ENCODE results near the gene EMCN.
"Not testable (repeated sequence)": the region's sequence is repeated elsewhere in the genome, so short reads cannot be mapped to it uniquely, and the experiment has no call there.

Gene EMCN

DNA sequence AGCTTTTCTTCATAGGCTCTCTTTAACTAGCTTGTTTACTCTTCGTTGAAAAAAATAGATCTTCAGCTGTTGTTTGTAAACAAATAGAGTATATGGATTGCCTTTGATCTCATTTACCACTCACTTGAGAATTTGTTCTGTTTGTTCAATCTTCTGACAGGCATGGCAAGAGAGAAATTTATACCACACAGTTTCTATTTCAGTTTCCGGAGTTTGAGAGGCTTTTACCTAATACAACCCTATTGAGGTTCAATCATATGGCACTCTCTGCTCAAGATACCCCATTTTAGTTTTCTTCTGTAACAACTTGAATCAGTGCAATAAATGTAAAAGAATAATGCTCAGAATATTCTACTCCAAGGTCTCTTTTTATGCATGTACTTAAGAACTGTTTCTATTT lies 148.0 kb downstream of the EMCN start:
- DNase-seq = no peak

DNA sequence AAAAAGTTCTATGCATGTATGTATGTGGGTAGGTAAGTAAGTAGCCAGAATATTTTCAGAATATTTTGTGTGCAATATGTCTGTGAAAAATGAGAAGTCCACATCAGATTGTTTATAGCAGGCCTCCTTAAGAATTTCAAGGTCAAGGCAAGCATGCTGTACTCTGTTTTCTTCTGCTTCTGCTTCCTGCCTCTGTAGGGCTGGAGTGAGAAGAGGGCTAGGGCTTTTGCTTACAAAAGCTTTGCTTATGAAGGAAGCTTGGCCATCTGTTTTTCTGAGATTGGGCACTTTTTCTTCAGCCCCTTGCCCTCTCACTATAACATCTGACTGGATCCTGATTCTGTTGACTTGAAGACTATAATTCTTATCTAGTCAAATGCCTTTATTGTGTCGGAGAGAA lies 150.4 kb downstream of the EMCN start:
- DNase-seq = no peak

DNA sequence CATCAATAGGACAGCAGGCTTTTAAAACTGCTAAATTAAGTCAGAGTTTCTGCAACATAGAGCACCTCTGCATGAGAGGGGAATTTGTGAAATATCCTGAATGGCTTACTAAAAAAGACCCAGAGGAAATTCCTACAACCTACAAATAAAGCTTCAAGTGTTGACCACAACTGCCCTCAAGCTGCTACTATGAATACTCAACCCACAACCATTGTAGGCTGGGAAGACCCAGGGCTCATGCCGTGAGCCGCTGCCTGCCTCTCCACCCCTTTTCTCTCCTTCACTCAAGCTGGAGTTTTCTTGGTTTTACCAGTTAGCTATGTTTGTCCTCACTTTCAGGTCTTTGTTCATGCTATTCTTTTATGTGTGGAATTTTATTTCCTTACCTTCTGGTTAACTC lies 151.6 kb downstream of the EMCN start:
- DNase-seq = no peak

DNA sequence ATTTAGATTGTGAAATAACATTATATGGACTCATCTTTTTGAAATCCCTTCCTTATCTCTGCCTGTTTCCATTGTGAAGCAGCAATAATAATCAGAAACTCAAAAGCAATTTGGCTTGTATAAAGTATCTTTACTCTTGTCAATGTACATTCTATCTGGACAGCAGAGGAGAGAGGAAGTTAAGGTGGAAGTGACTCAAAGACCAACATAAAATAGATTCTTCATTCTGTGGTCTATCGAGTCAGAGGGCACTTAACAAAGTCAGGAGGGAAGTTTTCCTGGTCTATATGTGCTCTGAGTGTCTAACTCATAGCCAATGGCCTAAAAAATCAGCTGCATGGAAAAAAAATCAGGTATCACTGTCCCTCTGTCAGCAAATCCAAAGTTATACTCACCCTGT lies 155.5 kb downstream of the EMCN start:
- DNase-seq = no peak

DNA sequence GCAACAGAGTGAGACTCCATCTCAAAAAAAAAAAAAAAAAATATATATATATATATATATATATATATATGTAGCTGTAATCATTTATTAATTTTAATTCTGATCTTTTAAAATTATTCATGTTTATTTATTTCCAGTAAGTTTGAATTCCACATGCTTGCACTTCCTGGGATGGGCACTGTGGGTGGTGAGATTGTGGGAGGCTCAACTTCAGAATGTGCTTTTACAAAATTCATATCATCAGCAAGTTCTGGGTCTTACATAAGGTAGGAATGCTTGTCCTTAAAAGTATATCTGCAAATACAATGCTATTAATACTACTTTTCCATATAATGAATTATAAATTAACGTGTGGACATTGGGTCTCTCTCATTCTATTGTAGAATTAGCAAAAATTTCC lies 156.5 kb downstream of the EMCN start:
- DNase-seq = no peak

DNA sequence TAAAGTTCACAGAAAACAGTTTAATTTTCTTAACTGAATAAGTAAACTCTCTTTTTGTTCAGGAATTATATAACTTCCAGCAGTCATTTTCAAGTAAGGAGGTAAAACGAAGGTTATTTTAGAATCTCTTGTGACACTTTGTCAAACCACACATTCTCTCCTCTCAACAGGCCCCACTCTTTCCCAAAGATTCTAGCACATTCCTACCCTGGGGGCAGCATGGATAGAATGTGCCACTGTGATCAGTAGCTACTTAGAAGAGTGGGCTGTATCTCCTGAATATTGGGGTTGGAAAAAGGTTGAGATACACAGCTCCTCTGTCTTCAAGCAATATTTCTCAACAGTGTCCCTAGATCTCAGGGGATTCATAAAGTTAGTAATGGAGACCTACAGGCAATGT lies 157.6 kb downstream of the EMCN start:
- no peak for DNase-seq

DNA sequence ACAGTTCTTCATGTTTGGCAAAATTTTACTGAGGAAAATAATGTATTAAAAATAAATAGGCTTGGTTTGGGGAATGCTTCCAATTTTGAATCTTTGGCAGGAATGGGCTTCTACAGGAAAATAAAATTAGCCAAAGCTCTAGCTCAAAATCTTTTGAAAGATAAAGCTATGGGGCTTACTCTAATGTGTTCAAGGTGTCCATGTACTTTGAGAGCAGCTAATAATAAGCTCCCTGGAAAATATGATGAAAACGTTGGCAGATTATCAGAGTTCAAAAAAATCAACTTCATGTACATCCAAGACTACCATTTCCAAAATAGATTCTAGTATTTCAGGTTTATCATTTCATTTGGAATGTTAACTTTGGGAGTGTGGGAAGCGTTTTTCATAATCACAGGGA lies 158.4 kb downstream of the EMCN start:
- DNase-seq = no peak

DNA sequence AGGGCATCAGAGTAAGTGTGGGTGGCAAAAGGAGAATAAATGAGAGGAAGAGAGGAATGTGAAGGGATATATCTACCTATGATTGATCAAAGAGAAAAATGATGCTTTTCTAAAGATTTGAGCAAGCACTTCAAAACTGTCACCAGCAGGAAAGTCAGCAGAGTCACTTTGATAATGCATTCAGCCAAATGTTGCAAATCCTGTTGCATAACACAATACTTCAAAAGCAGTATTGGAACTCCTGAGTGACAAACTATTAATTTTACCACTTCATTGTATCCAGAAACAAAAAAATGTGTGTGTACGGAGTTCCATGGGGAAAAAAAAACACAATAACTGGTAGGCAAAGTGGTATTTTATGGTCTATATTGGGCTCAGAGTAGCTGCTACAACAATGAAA lies 160.3 kb downstream of the EMCN start:
- no peak for DNase-seq

DNA sequence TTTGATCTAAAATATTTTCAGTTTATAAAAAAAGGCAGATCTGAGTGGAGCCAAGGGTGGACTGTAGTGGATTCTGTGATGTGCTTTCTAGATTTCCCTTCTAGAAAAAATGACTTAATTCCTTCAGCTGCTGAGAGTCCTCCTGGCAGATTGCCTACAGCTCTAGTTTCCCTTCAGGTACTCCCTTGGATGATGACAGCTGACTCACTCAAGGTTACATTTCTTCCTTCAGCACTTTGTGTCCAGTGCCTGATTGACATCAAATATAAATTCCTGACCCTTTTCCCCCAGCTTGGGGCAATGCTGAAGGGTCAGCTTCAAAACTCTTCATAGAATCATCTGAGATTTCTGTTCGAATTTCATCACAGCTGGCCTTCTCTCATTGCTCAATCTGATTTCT lies 161.7 kb downstream of the EMCN start:
- DNase-seq = no peak

DNA sequence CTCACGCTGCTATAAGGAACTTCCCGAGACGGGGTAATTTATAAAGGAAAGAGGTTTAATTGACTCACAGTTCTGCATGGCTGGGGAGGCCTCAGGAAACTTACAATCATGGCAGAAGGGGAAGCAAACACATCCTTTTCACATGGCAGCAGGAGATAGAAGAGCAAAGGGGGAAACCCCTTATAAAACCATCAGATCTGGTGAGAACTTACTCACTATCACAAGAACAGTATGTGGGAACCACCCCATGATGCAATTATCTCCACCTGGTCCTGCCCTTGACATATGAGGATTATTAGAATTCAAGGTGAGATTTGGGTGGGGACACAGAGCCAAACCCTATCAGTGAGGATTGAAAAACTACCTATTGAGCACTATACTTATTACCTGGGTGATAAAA lies 165.5 kb downstream of the EMCN start:
- DNase-seq = not testable (repeated sequence)

DNA sequence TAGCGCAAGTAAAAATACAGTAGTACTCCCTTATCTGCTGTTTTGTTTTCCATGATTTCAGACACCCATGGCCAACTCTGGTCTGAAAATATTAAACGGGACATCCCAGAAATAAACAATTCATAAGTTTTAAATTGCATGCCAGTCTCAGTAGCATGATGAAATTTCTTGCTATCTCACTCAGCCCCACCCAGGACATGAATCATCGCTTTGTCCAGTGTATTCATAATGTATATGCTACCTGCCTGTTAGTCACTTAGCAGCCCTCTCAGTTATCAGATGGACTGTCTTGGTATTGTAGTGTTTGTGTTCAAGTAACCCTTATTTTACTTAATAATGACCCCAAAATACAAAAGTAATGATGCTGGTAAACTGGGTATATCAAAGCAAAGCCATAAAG lies 169.3 kb downstream of the EMCN start:
- no peak for DNase-seq

DNA sequence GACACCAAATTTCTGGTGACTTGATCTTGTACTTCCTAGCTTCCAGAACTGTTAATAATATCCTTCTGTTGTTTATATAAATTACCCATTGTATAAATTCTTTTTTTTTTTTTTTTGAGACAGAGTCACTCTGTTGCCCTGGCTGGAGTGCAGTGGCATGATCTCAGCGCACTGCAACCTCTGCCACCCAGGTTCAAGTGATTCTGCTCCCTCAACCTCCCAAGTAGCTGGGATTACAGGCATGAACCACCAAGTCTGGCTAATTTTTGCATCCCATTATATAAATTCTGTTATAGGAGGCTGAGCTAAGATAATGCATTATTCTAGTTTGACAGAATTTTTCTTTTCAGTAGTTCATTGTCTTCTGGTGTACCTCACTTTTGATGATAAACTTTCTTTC lies 170.6 kb downstream of the EMCN start:
- no peak for DNase-seq

DNA sequence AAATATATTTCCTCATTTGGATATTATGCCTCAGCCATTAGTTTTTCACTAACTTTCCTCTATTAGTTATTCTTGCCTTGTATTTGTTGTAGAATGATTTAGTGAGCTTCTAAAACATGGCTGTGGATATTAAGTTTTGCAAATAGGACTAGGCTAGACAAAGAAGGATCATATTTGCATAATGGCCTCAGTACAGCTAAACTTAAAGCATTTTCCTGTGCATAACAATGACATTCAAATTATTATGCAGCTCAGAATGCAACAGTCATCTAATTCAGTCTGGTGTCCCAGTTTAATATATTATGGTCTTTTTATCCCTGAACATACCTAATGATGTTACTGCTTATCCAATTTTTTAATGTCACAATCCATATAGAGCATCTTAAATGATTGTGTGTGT lies 172.2 kb downstream of the EMCN start:
- no peak for DNase-seq
